Measurements from ENCODE around the gene PCDHA11. TPM values are rescaled to one million over a fixed set of nuclear protein-coding genes. Genes with fewer than 3 reads are reported as not detected.

The PCDHA11 gene
- total and polyA plus RNA-seq, 2 of the 13 experiments (the other 11 are each of a cell fraction or from before 2014, with no cell fraction given), result 0.29 TPM; not detected in 1

DNA sequence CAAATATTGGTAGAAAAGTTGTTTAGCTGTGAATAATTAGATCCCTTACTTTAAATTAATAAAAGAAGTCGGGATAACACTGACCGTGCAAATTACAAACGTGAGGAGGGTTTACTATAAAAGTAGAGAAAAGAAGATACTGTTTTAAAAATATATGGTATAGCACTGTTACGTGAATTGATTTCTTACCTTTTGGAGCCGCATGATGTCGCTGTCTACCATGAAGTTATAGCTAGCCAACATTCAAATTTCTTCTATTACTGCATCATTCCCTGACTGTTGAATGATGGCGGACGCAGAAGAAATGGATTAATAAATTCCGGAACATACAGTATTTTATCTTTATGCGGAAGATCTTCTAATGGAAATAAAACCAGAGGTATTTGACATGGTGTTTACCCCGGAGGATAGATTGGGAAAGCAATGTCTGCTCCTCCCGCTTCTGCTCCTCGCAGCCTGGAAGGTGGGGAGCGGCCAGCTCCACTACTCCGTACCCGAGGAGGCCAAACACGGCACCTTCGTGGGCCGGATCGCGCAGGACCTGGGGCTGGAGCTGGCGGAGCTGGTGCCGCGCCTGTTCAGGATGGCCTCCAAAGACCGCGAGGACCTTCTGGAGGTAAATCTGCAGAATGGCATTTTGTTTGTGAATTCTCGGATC lies 40.9 kb upstream of the PCDHA11 start, which contains the start of gene PCDHA6 (continued):
- TF ChIP-seq, protein P1, sequence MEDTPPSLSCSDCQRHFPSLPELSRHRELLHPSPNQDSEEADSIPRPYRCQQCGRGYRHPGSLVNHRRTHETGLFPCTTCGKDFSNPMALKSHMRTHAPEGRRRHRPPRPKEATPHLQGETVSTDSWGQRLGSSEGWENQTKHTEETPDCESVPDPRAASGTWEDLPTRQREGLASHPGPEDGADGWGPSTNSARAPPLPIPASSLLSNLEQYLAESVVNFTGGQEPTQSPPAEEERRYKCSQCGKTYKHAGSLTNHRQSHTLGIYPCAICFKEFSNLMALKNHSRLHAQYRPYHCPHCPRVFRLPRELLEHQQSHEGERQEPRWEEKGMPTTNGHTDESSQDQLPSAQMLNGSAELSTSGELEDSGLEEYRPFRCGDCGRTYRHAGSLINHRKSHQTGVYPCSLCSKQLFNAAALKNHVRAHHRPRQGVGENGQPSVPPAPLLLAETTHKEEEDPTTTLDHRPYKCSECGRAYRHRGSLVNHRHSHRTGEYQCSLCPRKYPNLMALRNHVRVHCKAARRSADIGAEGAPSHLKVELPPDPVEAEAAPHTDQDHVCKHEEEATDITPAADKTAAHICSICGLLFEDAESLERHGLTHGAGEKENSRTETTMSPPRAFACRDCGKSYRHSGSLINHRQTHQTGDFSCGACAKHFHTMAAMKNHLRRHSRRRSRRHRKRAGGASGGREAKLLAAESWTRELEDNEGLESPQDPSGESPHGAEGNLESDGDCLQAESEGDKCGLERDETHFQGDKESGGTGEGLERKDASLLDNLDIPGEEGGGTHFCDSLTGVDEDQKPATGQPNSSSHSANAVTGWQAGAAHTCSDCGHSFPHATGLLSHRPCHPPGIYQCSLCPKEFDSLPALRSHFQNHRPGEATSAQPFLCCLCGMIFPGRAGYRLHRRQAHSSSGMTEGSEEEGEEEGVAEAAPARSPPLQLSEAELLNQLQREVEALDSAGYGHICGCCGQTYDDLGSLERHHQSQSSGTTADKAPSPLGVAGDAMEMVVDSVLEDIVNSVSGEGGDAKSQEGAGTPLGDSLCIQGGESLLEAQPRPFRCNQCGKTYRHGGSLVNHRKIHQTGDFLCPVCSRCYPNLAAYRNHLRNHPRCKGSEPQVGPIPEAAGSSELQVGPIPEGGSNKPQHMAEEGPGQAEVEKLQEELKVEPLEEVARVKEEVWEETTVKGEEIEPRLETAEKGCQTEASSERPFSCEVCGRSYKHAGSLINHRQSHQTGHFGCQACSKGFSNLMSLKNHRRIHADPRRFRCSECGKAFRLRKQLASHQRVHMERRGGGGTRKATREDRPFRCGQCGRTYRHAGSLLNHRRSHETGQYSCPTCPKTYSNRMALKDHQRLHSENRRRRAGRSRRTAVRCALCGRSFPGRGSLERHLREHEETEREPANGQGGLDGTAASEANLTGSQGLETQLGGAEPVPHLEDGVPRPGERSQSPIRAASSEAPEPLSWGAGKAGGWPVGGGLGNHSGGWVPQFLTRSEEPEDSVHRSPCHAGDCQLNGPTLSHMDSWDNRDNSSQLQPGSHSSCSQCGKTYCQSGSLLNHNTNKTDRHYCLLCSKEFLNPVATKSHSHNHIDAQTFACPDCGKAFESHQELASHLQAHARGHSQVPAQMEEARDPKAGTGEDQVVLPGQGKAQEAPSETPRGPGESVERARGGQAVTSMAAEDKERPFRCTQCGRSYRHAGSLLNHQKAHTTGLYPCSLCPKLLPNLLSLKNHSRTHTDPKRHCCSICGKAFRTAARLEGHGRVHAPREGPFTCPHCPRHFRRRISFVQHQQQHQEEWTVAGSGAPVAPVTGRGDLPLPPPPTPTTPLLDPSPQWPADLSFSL (CRISPR knock-in tag; IDR thresholded peaks at IDR 0.05), result no peak
- TF ChIP-seq, protein P2, sequence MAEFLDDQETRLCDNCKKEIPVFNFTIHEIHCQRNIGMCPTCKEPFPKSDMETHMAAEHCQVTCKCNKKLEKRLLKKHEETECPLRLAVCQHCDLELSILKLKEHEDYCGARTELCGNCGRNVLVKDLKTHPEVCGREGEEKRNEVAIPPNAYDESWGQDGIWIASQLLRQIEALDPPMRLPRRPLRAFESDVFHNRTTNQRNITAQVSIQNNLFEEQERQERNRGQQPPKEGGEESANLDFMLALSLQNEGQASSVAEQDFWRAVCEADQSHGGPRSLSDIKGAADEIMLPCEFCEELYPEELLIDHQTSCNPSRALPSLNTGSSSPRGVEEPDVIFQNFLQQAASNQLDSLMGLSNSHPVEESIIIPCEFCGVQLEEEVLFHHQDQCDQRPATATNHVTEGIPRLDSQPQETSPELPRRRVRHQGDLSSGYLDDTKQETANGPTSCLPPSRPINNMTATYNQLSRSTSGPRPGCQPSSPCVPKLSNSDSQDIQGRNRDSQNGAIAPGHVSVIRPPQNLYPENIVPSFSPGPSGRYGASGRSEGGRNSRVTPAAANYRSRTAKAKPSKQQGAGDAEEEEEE (CRISPR knock-in tag; IDR thresholded peaks at IDR 0.05; ENCODE audit: borderline replicate concordance), result no peak
- TF ChIP-seq SALL2 (CRISPR knock-in tag; IDR thresholded peaks at IDR 0.05) (no peak), ZNF552 (CRISPR knock-in tag; IDR thresholded peaks at IDR 0.05; ENCODE audit: borderline replicate concordance) (no peak)
- TF ChIP-seq, protein P3, sequence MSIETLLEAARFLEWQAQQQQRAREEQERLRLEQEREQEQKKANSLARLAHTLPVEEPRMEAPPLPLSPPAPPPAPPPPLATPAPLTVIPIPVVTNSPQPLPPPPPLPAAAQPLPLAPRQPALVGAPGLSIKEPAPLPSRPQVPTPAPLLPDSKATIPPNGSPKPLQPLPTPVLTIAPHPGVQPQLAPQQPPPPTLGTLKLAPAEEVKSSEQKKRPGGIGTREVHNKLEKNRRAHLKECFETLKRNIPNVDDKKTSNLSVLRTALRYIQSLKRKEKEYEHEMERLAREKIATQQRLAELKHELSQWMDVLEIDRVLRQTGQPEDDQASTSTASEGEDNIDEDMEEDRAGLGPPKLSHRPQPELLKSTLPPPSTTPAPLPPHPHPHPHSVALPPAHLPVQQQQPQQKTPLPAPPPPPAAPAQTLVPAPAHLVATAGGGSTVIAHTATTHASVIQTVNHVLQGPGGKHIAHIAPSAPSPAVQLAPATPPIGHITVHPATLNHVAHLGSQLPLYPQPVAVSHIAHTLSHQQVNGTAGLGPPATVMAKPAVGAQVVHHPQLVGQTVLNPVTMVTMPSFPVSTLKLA (IDR thresholded peaks at IDR 0.05), result no peak

Measured in HepG2 (cell line).